ENCODE data around the gene SOWAHA.

Gene SOWAHA

DNA sequence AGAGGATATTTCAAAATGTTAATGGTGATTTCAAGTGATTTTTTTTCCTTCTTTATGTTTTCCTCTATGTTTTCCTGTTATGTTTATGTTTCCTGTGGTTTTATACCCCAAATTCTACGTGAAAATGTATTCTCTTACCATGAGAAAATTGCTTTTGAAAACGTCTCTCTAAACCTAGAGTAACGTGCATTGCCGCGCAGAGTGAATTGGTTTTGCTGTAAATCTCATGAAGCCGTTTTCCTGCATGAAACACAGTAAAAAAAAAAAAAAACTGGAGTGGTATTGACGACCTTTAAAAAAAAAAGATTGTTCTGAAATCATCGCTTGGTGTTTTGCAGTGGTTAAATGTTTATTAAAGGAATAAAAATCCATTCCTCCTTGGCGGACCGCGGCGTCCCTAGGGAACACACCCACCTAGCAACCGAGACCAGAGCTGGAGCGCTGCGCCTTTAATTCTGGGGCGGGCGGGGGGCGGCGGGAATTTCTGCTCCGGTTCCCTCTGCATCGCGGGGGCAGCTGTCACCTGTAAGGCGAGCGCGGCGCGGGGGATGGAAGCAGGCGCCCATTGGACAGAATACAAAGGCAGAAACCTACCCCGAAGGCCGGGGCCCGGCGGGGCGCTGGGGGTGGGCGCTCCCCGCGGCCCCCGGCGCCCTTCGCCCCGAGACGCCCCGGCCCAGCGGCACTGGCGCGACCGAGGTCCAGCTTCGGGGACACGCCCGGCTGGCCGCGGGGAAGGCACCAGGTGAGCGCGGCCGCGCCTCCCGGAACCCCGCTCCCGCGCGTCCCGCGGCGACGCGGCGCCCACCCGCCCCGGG lies at the start of gene SOWAHA:
Gene SOWAHA (plus strand): TSS at position 522 of the 818 bp plus-strand sequence. CDS start 320 bp downstream, outside the sequence.
- H3K4me3 ChIP-seq (replicated peaks; ENCODE audit: low read depth, low read length), result no peak within 1 kb of the TSS
- TF ChIP-seq, protein P1, sequence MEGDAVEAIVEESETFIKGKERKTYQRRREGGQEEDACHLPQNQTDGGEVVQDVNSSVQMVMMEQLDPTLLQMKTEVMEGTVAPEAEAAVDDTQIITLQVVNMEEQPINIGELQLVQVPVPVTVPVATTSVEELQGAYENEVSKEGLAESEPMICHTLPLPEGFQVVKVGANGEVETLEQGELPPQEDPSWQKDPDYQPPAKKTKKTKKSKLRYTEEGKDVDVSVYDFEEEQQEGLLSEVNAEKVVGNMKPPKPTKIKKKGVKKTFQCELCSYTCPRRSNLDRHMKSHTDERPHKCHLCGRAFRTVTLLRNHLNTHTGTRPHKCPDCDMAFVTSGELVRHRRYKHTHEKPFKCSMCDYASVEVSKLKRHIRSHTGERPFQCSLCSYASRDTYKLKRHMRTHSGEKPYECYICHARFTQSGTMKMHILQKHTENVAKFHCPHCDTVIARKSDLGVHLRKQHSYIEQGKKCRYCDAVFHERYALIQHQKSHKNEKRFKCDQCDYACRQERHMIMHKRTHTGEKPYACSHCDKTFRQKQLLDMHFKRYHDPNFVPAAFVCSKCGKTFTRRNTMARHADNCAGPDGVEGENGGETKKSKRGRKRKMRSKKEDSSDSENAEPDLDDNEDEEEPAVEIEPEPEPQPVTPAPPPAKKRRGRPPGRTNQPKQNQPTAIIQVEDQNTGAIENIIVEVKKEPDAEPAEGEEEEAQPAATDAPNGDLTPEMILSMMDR (IDR thresholded peaks at IDR 0.05; ENCODE audit: low read length, missing control alignments), result no peak
- no peak for DNase-seq (ENCODE audit: low read depth)

DNA sequence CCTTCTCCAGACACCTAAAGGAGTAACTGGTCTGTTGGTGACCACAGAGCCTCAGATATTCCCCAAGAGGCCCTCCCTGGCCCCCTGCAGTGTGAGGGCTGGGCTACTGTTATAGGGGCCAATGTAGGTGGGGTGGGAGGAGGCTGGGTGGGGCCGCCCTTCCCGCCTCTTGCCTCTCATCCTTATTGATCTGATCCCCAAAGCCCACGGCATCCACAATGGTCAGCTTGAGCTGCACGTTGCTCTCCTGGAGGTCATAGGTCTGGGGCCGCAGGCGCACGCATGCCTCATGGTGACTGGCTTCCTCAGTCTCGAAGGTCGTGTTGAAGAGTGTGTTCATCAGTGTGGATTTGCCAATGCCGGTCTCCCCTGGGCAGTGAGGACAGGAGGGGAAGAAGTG lies 49.1 kb upstream of the SOWAHA start:
- no peak for DNase-seq (ENCODE audit: low read depth)

DNA sequence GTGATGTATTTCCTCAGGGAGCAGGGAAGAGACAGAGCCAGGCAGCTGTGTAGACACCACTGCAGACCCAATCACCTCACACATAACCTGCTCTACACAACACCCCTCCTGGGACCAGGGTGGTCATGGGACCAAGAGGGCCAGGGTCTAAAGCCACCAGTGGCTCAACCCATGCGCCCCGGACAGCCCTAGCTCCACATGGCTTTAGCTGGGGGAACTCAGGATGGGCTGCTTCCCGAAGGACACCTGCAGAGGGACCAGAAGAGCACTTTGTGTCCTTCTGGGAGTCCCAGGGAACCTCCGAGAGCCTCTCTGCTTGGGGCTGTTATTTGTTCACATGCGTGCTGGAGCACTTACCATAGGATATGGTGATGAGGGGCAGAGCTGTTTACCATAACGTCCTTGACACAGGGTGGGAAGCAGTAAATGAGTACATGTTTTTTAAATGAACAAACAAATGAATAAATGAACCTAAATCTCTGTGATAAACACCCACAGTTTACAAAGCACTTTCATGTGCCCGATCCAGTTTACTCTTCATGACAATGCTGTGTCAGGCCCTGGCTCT lies 48.3 kb upstream of the SOWAHA start:
- no peak overlapping the region for H3K4me3 ChIP-seq (replicated peaks; ENCODE audit: low read depth, low read length)
- DNase-seq (ENCODE audit: low read depth), result no peak
- TF ChIP-seq, protein P1 (IDR thresholded peaks at IDR 0.05; ENCODE audit: low read length, missing control alignments), result no peak

More for the DNA sequence above, 49.1 kb upstream of the SOWAHA start:
- no peak overlapping the region for H3K4me3 ChIP-seq (replicated peaks; ENCODE audit: low read depth, low read length)
- TF ChIP-seq, protein P1 (IDR thresholded peaks at IDR 0.05; ENCODE audit: low read length, missing control alignments), result no peak

DNA sequence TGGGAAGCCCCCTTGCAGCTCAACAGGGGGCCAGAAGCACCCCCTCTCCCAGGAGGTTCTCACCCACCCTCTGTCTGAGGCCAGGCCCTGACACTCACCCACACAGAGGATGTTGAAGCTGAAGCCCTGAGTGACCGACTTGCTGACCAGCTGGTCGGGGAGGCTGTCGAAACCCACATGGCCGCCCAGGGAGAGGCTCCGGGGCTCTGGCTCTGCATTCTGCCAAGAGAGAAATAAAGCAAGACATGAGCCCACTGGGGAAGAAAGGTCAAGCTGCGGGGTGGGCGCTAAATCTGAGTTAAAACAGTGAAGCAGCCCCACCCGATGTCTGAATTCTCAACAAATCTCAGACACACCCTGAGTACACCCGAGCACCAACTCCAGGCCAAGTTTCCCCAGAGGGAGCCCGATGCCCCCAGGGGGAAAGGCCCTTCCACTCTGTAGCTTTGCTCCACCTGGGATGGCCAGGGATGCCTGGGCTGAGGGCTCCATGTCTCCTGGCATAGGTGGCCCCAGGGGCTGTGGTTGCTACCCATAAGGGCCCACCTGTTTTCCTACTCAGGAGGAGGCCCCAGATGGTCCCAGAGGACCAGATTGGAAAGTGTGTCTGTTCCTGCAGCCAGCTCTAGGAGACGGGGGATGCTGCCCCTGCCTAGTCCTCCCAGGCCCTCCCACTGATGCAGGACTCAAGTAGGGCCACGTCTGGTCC lies 47.6 kb upstream of the SOWAHA start:
- H3K4me3 ChIP-seq (replicated peaks; ENCODE audit: low read depth, low read length), result no peak overlapping the region
- TF ChIP-seq, protein P1 (IDR thresholded peaks at IDR 0.05; ENCODE audit: low read length, missing control alignments), result no peak
- DNase-seq (ENCODE audit: low read depth), result no peak

DNA sequence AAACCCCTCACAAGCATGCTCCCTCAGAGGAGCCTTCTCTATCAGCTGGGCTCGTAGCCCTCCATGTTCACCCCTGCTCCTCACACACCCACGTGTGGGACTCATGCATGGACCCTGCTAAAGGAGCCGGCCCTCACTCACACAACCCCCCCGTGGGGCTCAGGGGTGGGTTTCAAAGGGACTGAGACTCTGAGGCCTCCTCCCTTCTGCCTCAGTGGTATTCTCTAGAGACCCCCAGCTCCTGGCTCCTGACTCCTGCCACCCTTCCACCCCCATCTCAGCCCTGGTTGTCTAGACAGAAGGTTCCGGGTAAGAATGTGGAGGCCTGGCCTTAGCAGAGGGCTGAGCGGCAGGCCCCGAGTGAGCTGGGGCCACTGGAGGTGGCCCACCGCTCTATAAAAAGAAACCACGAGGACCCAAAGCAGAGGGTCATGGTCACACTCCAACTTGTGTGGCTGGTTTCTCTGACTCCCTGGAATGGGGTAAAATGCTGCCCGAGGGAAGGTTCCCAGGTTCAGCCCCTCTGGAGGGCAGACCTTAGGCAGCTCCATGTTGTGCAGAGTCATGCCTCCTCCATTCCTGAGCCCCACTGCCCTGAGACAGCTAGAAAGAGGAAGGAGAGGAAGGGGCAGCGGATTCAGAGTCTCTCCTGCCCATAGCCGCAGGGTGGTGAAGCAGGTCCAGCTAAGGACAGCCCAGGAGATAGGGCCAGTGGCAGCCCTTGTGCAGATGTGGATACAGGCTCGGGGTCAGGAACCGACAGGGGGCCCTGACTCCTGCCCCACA lies 46.9 kb upstream of the SOWAHA start:
- H3K4me3 ChIP-seq (replicated peaks; ENCODE audit: low read depth, low read length), result no peak overlapping the region
- TF ChIP-seq, protein P1 (IDR thresholded peaks at IDR 0.05; ENCODE audit: low read length, missing control alignments), result no peak
- DNase-seq (ENCODE audit: low read depth), result no peak

DNA sequence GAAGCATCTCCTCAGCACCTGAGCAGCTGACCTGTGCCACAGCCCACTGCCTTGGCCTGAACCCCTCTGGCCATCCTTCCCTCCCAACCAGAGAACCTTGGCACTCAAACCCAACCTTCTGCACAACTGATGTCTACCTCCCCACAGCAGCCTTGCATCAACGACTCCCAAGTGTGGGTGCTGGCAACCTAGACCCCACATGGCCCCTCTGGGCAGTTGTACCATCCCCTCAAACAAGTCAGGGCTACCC lies 46.4 kb upstream of the SOWAHA start:
- DNase-seq (ENCODE audit: low read depth), result no peak
- H3K4me3 ChIP-seq (replicated peaks; ENCODE audit: low read depth, low read length), result no peak overlapping the region
- TF ChIP-seq, protein P1 (IDR thresholded peaks at IDR 0.05; ENCODE audit: low read length, missing control alignments), result no peak
